H9 (cell line): ENCODE results near the gene TAF8. TPM values are rescaled to one million over a fixed set of nuclear protein-coding genes. Genes with fewer than 3 reads are reported as not detected.

Experiments used
- DNase-seq: peaks from one replicate; pipeline ENCODE4 v3.0.0-alpha.2; 2017
- H2AFZ ChIP-seq: one replicate; pipeline ENCODE4 v1.6.1; 2013; ENCODE audit warnings: mild to moderate bottlenecking, low read length, control low read depth, moderate library complexity
- H2AK5ac ChIP-seq: 2 replicates; pipeline ENCODE4 v1.6.1; 2013; ENCODE audit warnings: low read length, control low read depth, mixed read lengths; ENCODE audit not compliant: insufficient read length
- H2BK120ac ChIP-seq: one replicate; pipeline ENCODE4 v1.6.1; 2013; ENCODE audit warnings: low read depth, mild to moderate bottlenecking, low read length, control low read depth, inconsistent platforms; ENCODE audit not compliant: poor library complexity, severe bottlenecking
- H2BK12ac ChIP-seq: 2 replicates; pipeline ENCODE4 v1.6.1; 2013; ENCODE audit warnings: low read length, control low read depth, mixed read lengths, low read depth; ENCODE audit not compliant: insufficient read length
- H2BK15ac ChIP-seq: 2 replicates; pipeline ENCODE4 v1.6.1; 2013; ENCODE audit warnings: low read depth, low read length, control low read depth
- H2BK20ac ChIP-seq: one replicate; pipeline ENCODE4 v1.6.1; 2013; ENCODE audit warnings: low read depth, mild to moderate bottlenecking, low read length, control low read depth, inconsistent platforms; ENCODE audit not compliant: poor library complexity, severe bottlenecking
- H2BK5ac ChIP-seq: 2 replicates; pipeline ENCODE4 v1.6.1; 2013; ENCODE audit warnings: low read length, control low read depth, mixed read lengths; ENCODE audit not compliant: insufficient read length
- H3K14ac ChIP-seq: 2 replicates; pipeline ENCODE4 v1.6.1; 2013; ENCODE audit warnings: low read length, control low read depth; ENCODE audit not compliant: insufficient read depth
- H3K18ac ChIP-seq: 2 replicates; pipeline ENCODE4 v1.6.1; 2013; ENCODE audit warnings: low read depth, mild to moderate bottlenecking, mixed read lengths, low read length, control low read depth; ENCODE audit not compliant: insufficient read length
- H3K23ac ChIP-seq: 2 replicates; pipeline ENCODE4 v1.6.1; 2013; ENCODE audit warnings: low read length, control low read depth, mixed read lengths, low read depth; ENCODE audit not compliant: insufficient read length
- H3K23me2 ChIP-seq: 2 replicates; pipeline ENCODE4 v1.6.1; 2013; ENCODE audit warnings: low read depth, mild to moderate bottlenecking, mixed read lengths, low read length, control low read depth; ENCODE audit not compliant: insufficient read length, poor library complexity, severe bottlenecking
- H3K27ac ChIP-seq: 2 replicates; pipeline ENCODE4 v1.5.1; 2013; ENCODE audit warnings: low read length, control low read depth, mixed read lengths, low read depth; ENCODE audit not compliant: insufficient read length
- H3K27me3 ChIP-seq: 2 replicates; pipeline ENCODE4 v1.6.1; 2013; ENCODE audit warnings: low read length, control low read depth, inconsistent platforms; ENCODE audit not compliant: insufficient read depth
- H3K4ac ChIP-seq: 2 replicates; pipeline ENCODE4 v1.6.1; 2013; ENCODE audit warnings: low read depth, mild to moderate bottlenecking, control low read depth, inconsistent platforms, low read length, moderate library complexity
- H3K4me1 ChIP-seq: 2 replicates; pipeline ENCODE4 v1.6.1; 2013; ENCODE audit warnings: low read length, control low read depth, inconsistent platforms; ENCODE audit not compliant: insufficient read depth
- H3K4me2 ChIP-seq: 2 replicates; pipeline ENCODE4 v1.6.1; 2013; ENCODE audit warnings: low read length, control low read depth, mixed read lengths; ENCODE audit not compliant: insufficient read length, insufficient read depth
- H3K56ac ChIP-seq: 2 replicates; pipeline ENCODE4 v1.6.1; 2013; ENCODE audit warnings: low read depth, mild to moderate bottlenecking, mixed read lengths, low read length, control low read depth; ENCODE audit not compliant: insufficient read length
- H3K79me1 ChIP-seq: 2 replicates; pipeline ENCODE4 v1.6.1; 2013; ENCODE audit warnings: low read depth, mild to moderate bottlenecking, moderate library complexity, low read length, control low read depth, inconsistent platforms; ENCODE audit not compliant: insufficient read depth, poor library complexity, severe bottlenecking
- H3K79me2 ChIP-seq: 2 replicates; pipeline ENCODE4 v1.6.1; 2013; ENCODE audit warnings: low read length, control low read depth, inconsistent platforms; ENCODE audit not compliant: insufficient read depth
- H3K9ac ChIP-seq: 2 replicates; pipeline ENCODE4 v1.6.1; 2013; ENCODE audit warnings: low read length, control low read depth, mixed read lengths; ENCODE audit not compliant: insufficient read length; ENCODE audit errors: extremely low read depth
- H3K9me3 ChIP-seq: one replicate; pipeline ENCODE4 v1.6.1; 2013; ENCODE audit warnings: low read depth, low read length, inconsistent platforms; ENCODE audit not compliant: control insufficient read depth
- H3T11ph ChIP-seq: one replicate; pipeline ENCODE4 v1.6.1; 2013; ENCODE audit warnings: mild to moderate bottlenecking, low read length, control low read depth, inconsistent platforms
- H4K20me1 ChIP-seq: one replicate; pipeline ENCODE4 v1.6.1; 2013; ENCODE audit not compliant: control insufficient read depth, insufficient read length, insufficient read depth
- H4K5ac ChIP-seq: 2 replicates; pipeline ENCODE4 v1.6.1; 2013; ENCODE audit warnings: low read depth, mild to moderate bottlenecking, mixed read lengths, low read length, control low read depth; ENCODE audit not compliant: insufficient read length
- H4K8ac ChIP-seq: replicated peaks from 2 replicates; pipeline ENCODE4 v1.6.1; 2013; ENCODE audit warnings: low read length, control low read depth, mixed read lengths, low read depth; ENCODE audit not compliant: insufficient read length
- H4K91ac ChIP-seq: 2 replicates; pipeline ENCODE4 v1.6.1; 2013; ENCODE audit warnings: low read depth, mild to moderate bottlenecking, moderate library complexity, mixed read lengths, low read length, control low read depth; ENCODE audit not compliant: insufficient read length
- H3K27ac Mint-ChIP-seq, 3 experiments: 2 replicates in 2 of 3; 3 replicates in 1 of 3; pipeline ENCODE4 v1.8.0; 2020 to 2021; ENCODE audit warnings: mixed read lengths in 3 of 3, mild to moderate bottlenecking in 1 of 3, moderate library complexity in 1 of 3
- H3K27me3 Mint-ChIP-seq: 2 replicates; pipeline ENCODE4 v1.8.0; 2021; ENCODE audit warnings: low read depth, mild to moderate bottlenecking, moderate library complexity, mixed read lengths
- H3K36me3 Mint-ChIP-seq, 3 experiments: 2 replicates in 2 of 3; 3 replicates in 1 of 3; pipeline ENCODE4 v1.8.0; 2020 to 2021; ENCODE audit warnings: low read depth in 3 of 3, mixed read lengths in 3 of 3; ENCODE audit not compliant: insufficient read depth in 1 of 3
- H3K4me1 Mint-ChIP-seq, 2 experiments: 2 replicates each; pipeline ENCODE4 v1.8.0; 2020; ENCODE audit warnings: mixed read lengths in 2 of 2
- H3K4me3 Mint-ChIP-seq, 2 experiments: 2 replicates in 1 of 2; 3 replicates in 1 of 2; pipeline ENCODE4 v1.8.0; 2020 to 2021; ENCODE audit warnings: mild to moderate bottlenecking in 2 of 2, mixed read lengths in 2 of 2, moderate library complexity in 1 of 2
- H3K9me3 Mint-ChIP-seq, 2 experiments: 2 replicates in 1 of 2; 3 replicates in 1 of 2; pipeline ENCODE4 v1.8.0; 2020; ENCODE audit warnings: mild to moderate bottlenecking in 2 of 2, mixed read lengths in 2 of 2, moderate library complexity in 1 of 2
- CTCF ChIP-seq: fragments of 200-600 bp; sonication (generic); conservative IDR thresholded peaks from 3 replicates; pipeline ENCODE4 v1.8.0; 2021; ENCODE audit warnings: antibody characterized with exemption, mild to moderate bottlenecking
- WGBS: extraction: QIAGEN DNeasy Blood & Tissue Kit; methylation state at CpG from one replicate; pipeline ENCODE4 v1.1.7; 2013; ENCODE audit warnings: missing lambda C conversion rate, low lambda C conversion rate, mixed read lengths; ENCODE audit not compliant: insufficient read length; ENCODE audit errors: extremely low coverage; 5-methylcytosine and 5-hydroxymethylcytosine counted together
- total RNA-seq: library from RNA; stranded (reverse); gene quantifications from 2 replicates; pipeline ENCODE4 v1.2.1, GENCODE V29; 2021

TAF8 gene
- total RNA-seq, 1 experiment from 2014 or later = 30.4 TPM

GRCh38 chr6:42084889-42085288 is 34.6 kb downstream of the TAF8 start:
- no CpG with 5 or more reads among the region's 5 CpGs for WGBS
- Histone ChIP-seq H3K23me2 (no peaks in the 10 kb centered on the region), H3K9ac (no peak overlapping the region), H2BK120ac (no peak overlapping the region), H3K79me2 (no peaks in the 10 kb centered on the region), H3K79me1 (no peaks in the 10 kb centered on the region), H2BK20ac (no peak overlapping the region), H3T11ph (no peak overlapping the region), H3K27me3 (no peaks in the 10 kb centered on the region), H2BK5ac (no peak overlapping the region), H3K18ac (no peak overlapping the region), H2AFZ (no peak overlapping the region), H3K23ac (no peak overlapping the region), H4K8ac (no peak overlapping the region), H3K9me3 (no peaks in the 10 kb centered on the region), H4K20me1 (no peaks in the 10 kb centered on the region), H2BK15ac (no peak overlapping the region), H3K27ac (no peak overlapping the region), H4K91ac (no peak overlapping the region), H3K14ac (no peak overlapping the region), H2BK12ac (no peak overlapping the region), H3K4me1 (no peaks in the 10 kb centered on the region; the same call in 1 of the 2 replicates), H2AK5ac (no peak overlapping the region), H3K4me2 (no peak overlapping the region), H4K5ac (no peak overlapping the region), H3K56ac (no peak overlapping the region), H3K4ac (no peak overlapping the region)
- no peak for TF ChIP-seq CTCF
- H3K36me3 Mint-ChIP-seq = peaks cover 2 to 5% (median 3%) of the 10 kb centered on the region in 3 experiments; a peak in 3 of 7 replicates
- peaks cover 39% of the 10 kb centered on the region for H3K27me3 Mint-ChIP-seq
- DNase-seq = no peak
- peaks cover 11 to 18% of the 10 kb centered on the region in 2 experiments for H3K4me1 Mint-ChIP-seq
- no peak overlapping the region for H3K27ac Mint-ChIP-seq
- H3K4me3 Mint-ChIP-seq = no peak overlapping the region
- no peaks in the 10 kb centered on the region for H3K9me3 Mint-ChIP-seq
